ENCODE results near the gene SF3B5.
"Not testable (repeated sequence)": the region's sequence is repeated elsewhere in the genome, so short reads cannot be mapped to it uniquely, and the experiment has no call there.

The SF3B5 gene

DNA sequence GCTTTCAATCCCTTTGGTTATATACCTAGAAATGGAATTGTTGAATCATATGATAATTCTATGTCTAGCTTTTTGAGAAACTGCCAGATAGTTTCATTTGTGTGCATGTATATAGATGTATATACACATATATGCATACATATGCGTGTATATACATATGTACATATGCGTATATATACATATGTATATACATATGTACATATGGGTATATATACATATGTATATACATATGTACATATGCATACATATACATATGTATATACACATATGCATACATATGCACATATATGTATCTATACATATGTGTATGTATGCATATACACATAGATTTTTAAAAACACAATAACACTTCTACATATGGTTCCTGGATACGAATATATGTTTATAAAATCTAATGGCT, 8.4 kb downstream of the SF3B5 start:
- H3K9me3 ChIP-seq (ENCODE audit: insufficient read depth, low read depth, low read length): no peaks in the 10 kb centered on the region
- H3F3A ChIP-seq (ENCODE audit: low read depth): no peaks in the 10 kb centered on the region
- no peak overlapping the region for H3K4me3 ChIP-seq (ENCODE audit: low read length, poor library complexity, severe bottlenecking)
- H3K4me2 ChIP-seq (ENCODE audit: low read depth, low read length, poor library complexity, severe bottlenecking): no peak overlapping the region
- H3K4me1 ChIP-seq (ENCODE audit: insufficient read depth, low read length, poor library complexity, severe bottlenecking): no peaks in the 10 kb centered on the region
- no peaks in the 10 kb centered on the region for H3K27me3 ChIP-seq (ENCODE audit: insufficient read depth, low read length, poor library complexity, severe bottlenecking)
- no peaks in the 10 kb centered on the region for H3K9me2 ChIP-seq (replicated peaks; ENCODE audit: low read depth, low read length)
- no peaks in the 10 kb centered on the region for H3K79me2 ChIP-seq (ENCODE audit: insufficient read depth, low read length)
- H4K20me1 ChIP-seq (ENCODE audit: insufficient read depth, low read length, poor library complexity, severe bottlenecking): no peaks in the 10 kb centered on the region
- no peak overlapping the region for H2AFZ ChIP-seq (ENCODE audit: low read length)
- TF ChIP-seq, protein P1, sequence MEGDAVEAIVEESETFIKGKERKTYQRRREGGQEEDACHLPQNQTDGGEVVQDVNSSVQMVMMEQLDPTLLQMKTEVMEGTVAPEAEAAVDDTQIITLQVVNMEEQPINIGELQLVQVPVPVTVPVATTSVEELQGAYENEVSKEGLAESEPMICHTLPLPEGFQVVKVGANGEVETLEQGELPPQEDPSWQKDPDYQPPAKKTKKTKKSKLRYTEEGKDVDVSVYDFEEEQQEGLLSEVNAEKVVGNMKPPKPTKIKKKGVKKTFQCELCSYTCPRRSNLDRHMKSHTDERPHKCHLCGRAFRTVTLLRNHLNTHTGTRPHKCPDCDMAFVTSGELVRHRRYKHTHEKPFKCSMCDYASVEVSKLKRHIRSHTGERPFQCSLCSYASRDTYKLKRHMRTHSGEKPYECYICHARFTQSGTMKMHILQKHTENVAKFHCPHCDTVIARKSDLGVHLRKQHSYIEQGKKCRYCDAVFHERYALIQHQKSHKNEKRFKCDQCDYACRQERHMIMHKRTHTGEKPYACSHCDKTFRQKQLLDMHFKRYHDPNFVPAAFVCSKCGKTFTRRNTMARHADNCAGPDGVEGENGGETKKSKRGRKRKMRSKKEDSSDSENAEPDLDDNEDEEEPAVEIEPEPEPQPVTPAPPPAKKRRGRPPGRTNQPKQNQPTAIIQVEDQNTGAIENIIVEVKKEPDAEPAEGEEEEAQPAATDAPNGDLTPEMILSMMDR (conservative IDR thresholded peaks at IDR 0.05; ENCODE audit: low read length): no peak
- TF ChIP-seq EZH2phosphoT487 (IDR thresholded peaks at IDR 0.05; ENCODE audit: borderline replicate concordance): no peak
- H3K9ac ChIP-seq (ENCODE audit: low read depth, low read length, poor library complexity, severe bottlenecking): no peak overlapping the region
- H3K36me3 ChIP-seq (ENCODE audit: insufficient read depth, low read length): no peaks in the 10 kb centered on the region

DNA sequence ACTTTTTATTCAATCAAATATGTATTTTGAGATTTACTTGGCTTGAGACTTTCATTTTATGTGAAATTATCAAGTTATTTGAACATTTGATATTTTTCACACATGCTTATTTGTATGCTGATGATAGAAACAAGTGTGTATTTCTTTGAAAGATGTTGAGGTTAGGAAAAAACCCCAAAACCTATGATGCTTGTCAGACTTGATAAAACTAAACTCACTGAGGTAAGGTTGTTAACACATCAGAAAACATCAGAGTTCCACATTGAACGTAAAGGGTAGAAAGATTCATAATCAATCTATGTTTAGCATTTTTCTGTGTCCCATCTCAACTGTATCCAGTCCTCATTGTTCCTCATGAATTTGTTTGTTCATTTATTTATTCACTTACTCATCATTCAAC, 12.2 kb downstream of the SF3B5 start:
- Histone ChIP-seq H3K4me2 (ENCODE audit: low read depth, low read length, poor library complexity, severe bottlenecking) (no peak overlapping the region), H2AFZ (ENCODE audit: low read length) (no peak overlapping the region), H3K9ac (ENCODE audit: low read depth, low read length, poor library complexity, severe bottlenecking) (no peak overlapping the region), H3K4me3 (ENCODE audit: low read length, poor library complexity, severe bottlenecking) (no peak overlapping the region), H3F3A (ENCODE audit: low read depth) (no peaks in the 10 kb centered on the region), H3K9me3 (ENCODE audit: insufficient read depth, low read depth, low read length) (no peaks in the 10 kb centered on the region), H3K27me3 (ENCODE audit: insufficient read depth, low read length, poor library complexity, severe bottlenecking) (no peaks in the 10 kb centered on the region), H3K36me3 (ENCODE audit: insufficient read depth, low read length) (no peaks in the 10 kb centered on the region), H3K4me1 (ENCODE audit: insufficient read depth, low read length, poor library complexity, severe bottlenecking) (peaks cover 8% of the 10 kb centered on the region), H4K20me1 (ENCODE audit: insufficient read depth, low read length, poor library complexity, severe bottlenecking) (no peaks in the 10 kb centered on the region), H3K9me2 (replicated peaks; ENCODE audit: low read depth, low read length) (no peaks in the 10 kb centered on the region), H3K79me2 (ENCODE audit: insufficient read depth, low read length) (no peaks in the 10 kb centered on the region)
- TF ChIP-seq, protein P1 (conservative IDR thresholded peaks at IDR 0.05; ENCODE audit: low read length): no peak
- no peak for TF ChIP-seq EZH2phosphoT487 (IDR thresholded peaks at IDR 0.05; ENCODE audit: borderline replicate concordance)

DNA sequence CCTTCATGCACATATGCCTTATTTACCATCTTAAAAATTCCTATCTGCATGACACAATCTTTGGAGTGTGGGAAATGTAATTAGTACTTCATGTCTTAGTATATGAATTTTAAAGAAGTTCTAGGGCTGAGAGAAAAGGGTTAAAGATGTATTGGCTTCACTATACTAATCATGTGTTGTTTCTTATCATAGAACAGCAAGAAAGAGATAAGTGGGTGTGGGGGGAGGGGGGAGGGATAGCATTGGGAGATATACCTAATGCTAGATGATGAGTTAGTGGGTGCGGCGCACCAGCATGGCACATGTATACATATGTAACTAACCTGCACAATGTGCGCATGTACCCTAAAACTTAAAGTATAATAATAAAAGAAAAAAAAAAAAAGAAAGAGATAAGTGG, 13.0 kb downstream of the SF3B5 start:
- H4K20me1 ChIP-seq (ENCODE audit: insufficient read depth, low read length, poor library complexity, severe bottlenecking); H3K79me2 ChIP-seq (ENCODE audit: insufficient read depth, low read length); H3K9ac ChIP-seq (ENCODE audit: low read depth, low read length, poor library complexity, severe bottlenecking); H3K4me2 ChIP-seq (ENCODE audit: low read depth, low read length, poor library complexity, severe bottlenecking); H3K27me3 ChIP-seq (ENCODE audit: insufficient read depth, low read length, poor library complexity, severe bottlenecking); H3K4me3 ChIP-seq (ENCODE audit: low read length, poor library complexity, severe bottlenecking); H3K9me3 ChIP-seq (ENCODE audit: insufficient read depth, low read depth, low read length); H3F3A ChIP-seq (ENCODE audit: low read depth); H3K36me3 ChIP-seq (ENCODE audit: insufficient read depth, low read length); H2AFZ ChIP-seq (ENCODE audit: low read length); H3K9me2 ChIP-seq (replicated peaks; ENCODE audit: low read depth, low read length): not testable (repeated sequence)
- H3K4me1 ChIP-seq (ENCODE audit: insufficient read depth, low read length, poor library complexity, severe bottlenecking): peaks cover 12% of the 10 kb centered on the region

DNA sequence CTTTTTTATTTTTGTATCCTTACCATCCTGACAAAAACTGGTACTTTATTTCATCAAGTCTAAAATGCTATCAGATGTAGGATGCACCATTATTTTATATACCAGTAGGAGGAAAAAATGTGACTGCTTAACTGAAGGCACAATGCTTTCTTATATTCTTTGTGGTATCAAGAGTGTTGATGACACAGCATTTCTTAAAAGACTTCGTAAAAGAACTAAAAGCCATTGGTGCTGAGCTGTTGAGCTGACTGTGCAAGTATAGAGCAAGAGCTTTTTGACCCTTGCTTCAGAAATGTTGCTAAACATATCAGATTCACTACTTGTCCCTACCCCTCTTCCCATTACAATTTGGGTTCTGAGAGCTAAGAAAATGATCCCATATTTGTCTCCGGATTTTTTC, 17.5 kb downstream of the SF3B5 start:
- no peaks in the 10 kb centered on the region for H3K27me3 ChIP-seq (ENCODE audit: insufficient read depth, low read length, poor library complexity, severe bottlenecking)
- no peaks in the 10 kb centered on the region for H3K36me3 ChIP-seq (ENCODE audit: insufficient read depth, low read length)
- peaks cover 12% of the 10 kb centered on the region for H3K4me1 ChIP-seq (ENCODE audit: insufficient read depth, low read length, poor library complexity, severe bottlenecking)
- H3K9me3 ChIP-seq (ENCODE audit: insufficient read depth, low read depth, low read length): no peaks in the 10 kb centered on the region
- TF ChIP-seq EZH2phosphoT487 (IDR thresholded peaks at IDR 0.05; ENCODE audit: borderline replicate concordance): no peak
- TF ChIP-seq, protein P1 (conservative IDR thresholded peaks at IDR 0.05; ENCODE audit: low read length): no peak
- no peaks in the 10 kb centered on the region for H3K79me2 ChIP-seq (ENCODE audit: insufficient read depth, low read length)
- no peak overlapping the region for H3K4me3 ChIP-seq (ENCODE audit: low read length, poor library complexity, severe bottlenecking)
- H4K20me1 ChIP-seq (ENCODE audit: insufficient read depth, low read length, poor library complexity, severe bottlenecking): no peaks in the 10 kb centered on the region
- H3K9ac ChIP-seq (ENCODE audit: low read depth, low read length, poor library complexity, severe bottlenecking): no peak overlapping the region
- H3K9me2 ChIP-seq (replicated peaks; ENCODE audit: low read depth, low read length): no peaks in the 10 kb centered on the region
- no peaks in the 10 kb centered on the region for H3F3A ChIP-seq (ENCODE audit: low read depth)
- H2AFZ ChIP-seq (ENCODE audit: low read length): no peak overlapping the region
- H3K4me2 ChIP-seq (ENCODE audit: low read depth, low read length, poor library complexity, severe bottlenecking): no peak overlapping the region
